Measurements from ENCODE around the gene EXOSC1. TPM values are rescaled to one million over a fixed set of nuclear protein-coding genes. Genes with fewer than 3 reads are reported as not detected.
"Not testable (repeated sequence)": the region's sequence is repeated elsewhere in the genome, so short reads cannot be mapped to it uniquely, and the experiment has no call there.

The EXOSC1 gene
- total RNA-seq, 1 donor from 2014 or later: 43.2 TPM

- TF ChIP-seq, protein P1, sequence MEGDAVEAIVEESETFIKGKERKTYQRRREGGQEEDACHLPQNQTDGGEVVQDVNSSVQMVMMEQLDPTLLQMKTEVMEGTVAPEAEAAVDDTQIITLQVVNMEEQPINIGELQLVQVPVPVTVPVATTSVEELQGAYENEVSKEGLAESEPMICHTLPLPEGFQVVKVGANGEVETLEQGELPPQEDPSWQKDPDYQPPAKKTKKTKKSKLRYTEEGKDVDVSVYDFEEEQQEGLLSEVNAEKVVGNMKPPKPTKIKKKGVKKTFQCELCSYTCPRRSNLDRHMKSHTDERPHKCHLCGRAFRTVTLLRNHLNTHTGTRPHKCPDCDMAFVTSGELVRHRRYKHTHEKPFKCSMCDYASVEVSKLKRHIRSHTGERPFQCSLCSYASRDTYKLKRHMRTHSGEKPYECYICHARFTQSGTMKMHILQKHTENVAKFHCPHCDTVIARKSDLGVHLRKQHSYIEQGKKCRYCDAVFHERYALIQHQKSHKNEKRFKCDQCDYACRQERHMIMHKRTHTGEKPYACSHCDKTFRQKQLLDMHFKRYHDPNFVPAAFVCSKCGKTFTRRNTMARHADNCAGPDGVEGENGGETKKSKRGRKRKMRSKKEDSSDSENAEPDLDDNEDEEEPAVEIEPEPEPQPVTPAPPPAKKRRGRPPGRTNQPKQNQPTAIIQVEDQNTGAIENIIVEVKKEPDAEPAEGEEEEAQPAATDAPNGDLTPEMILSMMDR (IDR thresholded peaks at IDR 0.05; ENCODE audit: insufficient read depth, low read length, poor library complexity, severe bottlenecking): no peak
- DNase-seq (ENCODE audit: low read depth): no peak
- no peak overlapping the region for H3K4me3 ChIP-seq (ENCODE audit: low read depth, low read length)
- no peaks in the 10 kb centered on the region for H3K36me3 ChIP-seq (ENCODE audit: control insufficient read depth, insufficient read depth, low read length)
- no peaks in the 10 kb centered on the region for H3K27me3 ChIP-seq (ENCODE audit: control insufficient read depth, insufficient read depth, low read length)
Observed at GRCh38 chr10:97411406-97411805, 34.4 kb downstream of the EXOSC1 start.

GRCh38 chr10:97408496-97408992 is 37.3 kb downstream of the EXOSC1 start:
- Histone ChIP-seq H3K27me3 (ENCODE audit: control insufficient read depth, insufficient read depth, low read length) (no peaks in the 10 kb centered on the region), H3K4me3 (ENCODE audit: low read depth, low read length) (no peak overlapping the region), H3K36me3 (ENCODE audit: control insufficient read depth, insufficient read depth, low read length) (no peaks in the 10 kb centered on the region)
- DNase-seq (ENCODE audit: low read depth): no peak
- TF ChIP-seq, protein P1 (IDR thresholded peaks at IDR 0.05; ENCODE audit: insufficient read depth, low read length, poor library complexity, severe bottlenecking): no peak

DNA sequence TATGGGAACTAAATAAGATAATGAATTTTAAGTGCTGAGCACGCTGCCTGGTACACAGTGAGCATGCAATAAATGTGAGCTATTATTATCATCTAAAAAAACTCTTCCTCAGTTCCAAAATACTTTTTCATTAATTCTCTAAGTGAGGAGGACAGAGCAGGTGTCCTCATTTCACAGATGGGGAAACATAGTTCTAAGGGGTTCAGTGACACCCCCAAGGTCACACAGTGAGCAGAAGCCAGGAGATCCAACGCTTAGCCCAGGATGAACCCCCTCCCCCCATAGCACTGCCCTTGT is 37.9 kb downstream of the EXOSC1 start:
- DNase-seq (ENCODE audit: low read depth): no peak
- Histone ChIP-seq H3K27me3 (ENCODE audit: control insufficient read depth, insufficient read depth, low read length) (no peaks in the 10 kb centered on the region), H3K4me3 (ENCODE audit: low read depth, low read length) (no peak overlapping the region), H3K36me3 (ENCODE audit: control insufficient read depth, insufficient read depth, low read length) (no peaks in the 10 kb centered on the region)
- TF ChIP-seq, protein P1 (IDR thresholded peaks at IDR 0.05; ENCODE audit: insufficient read depth, low read length, poor library complexity, severe bottlenecking): no peak

DNA sequence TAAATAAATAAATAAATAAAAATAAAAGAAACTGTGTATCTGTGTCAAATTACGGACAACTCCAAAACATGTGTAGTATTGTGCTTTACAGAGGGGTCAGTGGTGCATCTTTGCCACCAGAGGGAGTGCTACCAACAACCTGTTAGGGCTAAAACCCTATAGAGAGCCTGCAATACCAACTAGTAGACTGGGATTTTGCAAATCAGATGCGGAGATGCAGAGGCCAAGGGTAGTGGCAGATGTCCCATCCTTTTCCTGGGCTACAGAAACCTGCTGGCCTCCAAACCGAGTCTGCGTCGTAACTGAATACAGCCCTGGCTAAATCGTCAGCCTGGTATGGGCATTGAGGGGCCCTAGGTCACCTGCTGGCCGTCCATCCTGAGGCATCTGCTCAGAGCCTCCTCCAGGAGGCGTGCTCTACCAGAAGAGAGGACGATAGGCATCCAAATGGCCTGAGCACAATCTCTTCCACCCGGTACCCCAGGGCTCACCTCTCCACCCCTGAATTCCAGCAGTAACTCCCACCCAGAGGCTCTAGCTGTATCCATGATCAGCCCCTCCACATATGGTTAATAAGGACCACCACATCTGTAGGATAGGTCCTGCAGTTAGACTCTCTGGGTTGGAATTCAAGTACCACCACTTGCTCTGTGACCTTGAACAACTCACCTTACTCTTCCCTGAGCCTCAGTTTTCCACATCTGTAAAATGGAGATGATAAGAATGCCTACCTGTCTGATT is 38.4 kb downstream of the EXOSC1 start:
- no peaks in the 10 kb centered on the region for H3K27me3 ChIP-seq (ENCODE audit: control insufficient read depth, insufficient read depth, low read length)
- TF ChIP-seq, protein P1 (IDR thresholded peaks at IDR 0.05; ENCODE audit: insufficient read depth, low read length, poor library complexity, severe bottlenecking): peak; percentile 74
- no peak for DNase-seq (ENCODE audit: low read depth)
- no peaks in the 10 kb centered on the region for H3K36me3 ChIP-seq (ENCODE audit: control insufficient read depth, insufficient read depth, low read length)
- no peak overlapping the region for H3K4me3 ChIP-seq (ENCODE audit: low read depth, low read length)

GRCh38 chr10:97406483-97406882 is 39.3 kb downstream of the EXOSC1 start:
- not testable (repeated sequence) for H3K27me3 ChIP-seq (ENCODE audit: control insufficient read depth, insufficient read depth, low read length); H3K4me3 ChIP-seq (ENCODE audit: low read depth, low read length); DNase-seq (ENCODE audit: low read depth); H3K36me3 ChIP-seq (ENCODE audit: control insufficient read depth, insufficient read depth, low read length)

GRCh38 chr10:97406064-97406463 is 39.7 kb downstream of the EXOSC1 start:
- no peaks in the 10 kb centered on the region for H3K36me3 ChIP-seq (ENCODE audit: control insufficient read depth, insufficient read depth, low read length)
- no peaks in the 10 kb centered on the region for H3K27me3 ChIP-seq (ENCODE audit: control insufficient read depth, insufficient read depth, low read length)
- TF ChIP-seq, protein P1 (IDR thresholded peaks at IDR 0.05; ENCODE audit: insufficient read depth, low read length, poor library complexity, severe bottlenecking): no peak
- DNase-seq (ENCODE audit: low read depth): no peak
- no peak overlapping the region for H3K4me3 ChIP-seq (ENCODE audit: low read depth, low read length)

Data from kidney epithelial cell (primary cell).